Ecto neural progenitor cell (in vitro differentiated cells): Measurements from ENCODE around the gene FBRS.
"Not testable (repeated sequence)": the region's sequence is repeated elsewhere in the genome, so short reads cannot be mapped to it uniquely, and the experiment has no call there.

Source experiments
- DNase-seq: peaks from one replicate; pipeline ENCODE4 v3.0.0-alpha.2; 2018; ENCODE audit warnings: low spot score

The FBRS gene

DNA sequence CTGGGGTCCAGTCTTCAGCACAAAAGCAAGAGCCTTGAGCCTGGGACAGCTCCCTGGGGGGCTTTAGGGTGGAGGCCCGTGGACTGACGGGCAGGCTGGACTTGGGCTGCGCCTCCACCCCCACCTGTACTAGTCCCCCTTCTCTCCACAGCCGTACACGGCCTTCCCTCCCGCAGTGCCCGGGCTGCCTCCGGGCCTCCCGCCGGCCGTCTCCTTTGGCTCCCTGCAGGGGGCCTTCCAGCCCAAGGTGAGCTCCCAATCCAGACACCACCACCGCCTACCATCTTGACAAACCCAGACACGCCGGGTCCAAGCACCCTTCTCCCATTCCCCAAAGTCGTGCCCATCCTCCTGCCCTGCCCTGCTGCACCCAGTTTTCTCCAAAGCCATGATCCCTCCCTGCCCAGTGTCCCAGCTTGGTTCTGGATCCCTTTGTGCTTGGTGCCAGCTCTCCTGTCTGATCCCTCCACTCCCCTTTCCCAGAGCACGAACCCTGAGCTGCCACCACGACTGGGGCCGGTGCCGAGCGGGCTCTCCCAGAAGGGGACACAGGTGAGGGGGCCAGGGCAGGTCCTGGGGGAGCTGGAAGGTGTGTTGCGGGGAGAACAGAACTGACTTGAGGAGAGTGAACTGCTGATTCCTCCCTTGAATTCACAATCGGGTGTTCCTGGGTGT, 7.1 kb downstream of the FBRS start:
- no peak for DNase-seq

DNA sequence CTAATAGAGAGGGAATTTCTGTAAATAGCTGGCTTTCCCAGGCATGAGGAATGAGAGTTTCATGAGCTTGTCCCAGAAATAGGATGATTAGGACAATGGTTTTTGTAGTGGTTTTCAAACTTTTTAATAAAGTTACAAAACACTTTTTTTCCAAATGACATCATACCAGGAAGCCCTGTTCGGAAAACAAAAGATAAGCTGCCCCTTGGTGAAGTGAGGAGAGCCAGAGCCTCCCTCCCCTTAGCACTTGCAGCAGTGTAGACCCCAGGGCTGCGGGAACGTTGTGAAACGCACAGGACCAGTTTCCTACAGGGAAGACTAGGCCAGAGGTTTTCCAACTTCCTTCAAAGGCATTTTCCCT, 7.6 kb downstream of the FBRS start:
- no peak for DNase-seq

DNA sequence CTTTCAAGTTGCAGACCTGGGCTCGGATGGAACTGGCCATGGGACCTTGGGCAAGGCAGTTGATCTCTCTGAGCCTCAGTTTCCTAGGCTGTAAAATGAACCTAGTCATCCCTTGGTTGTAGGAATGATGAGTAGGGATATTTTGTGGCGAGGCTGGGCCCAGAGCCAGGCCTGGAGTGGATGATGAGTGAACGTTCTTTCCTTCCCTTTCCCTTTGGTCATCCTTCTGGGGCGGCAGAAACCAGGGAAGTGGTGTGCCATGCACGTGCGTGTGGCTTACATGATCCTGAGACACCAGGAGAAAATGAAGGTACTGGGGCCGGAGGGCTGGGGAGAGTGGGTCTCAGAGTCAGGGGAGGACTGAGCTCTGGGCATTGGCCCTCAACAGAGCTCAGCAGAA, 8.4 kb downstream of the FBRS start:
- DNase-seq: no peak

DNA sequence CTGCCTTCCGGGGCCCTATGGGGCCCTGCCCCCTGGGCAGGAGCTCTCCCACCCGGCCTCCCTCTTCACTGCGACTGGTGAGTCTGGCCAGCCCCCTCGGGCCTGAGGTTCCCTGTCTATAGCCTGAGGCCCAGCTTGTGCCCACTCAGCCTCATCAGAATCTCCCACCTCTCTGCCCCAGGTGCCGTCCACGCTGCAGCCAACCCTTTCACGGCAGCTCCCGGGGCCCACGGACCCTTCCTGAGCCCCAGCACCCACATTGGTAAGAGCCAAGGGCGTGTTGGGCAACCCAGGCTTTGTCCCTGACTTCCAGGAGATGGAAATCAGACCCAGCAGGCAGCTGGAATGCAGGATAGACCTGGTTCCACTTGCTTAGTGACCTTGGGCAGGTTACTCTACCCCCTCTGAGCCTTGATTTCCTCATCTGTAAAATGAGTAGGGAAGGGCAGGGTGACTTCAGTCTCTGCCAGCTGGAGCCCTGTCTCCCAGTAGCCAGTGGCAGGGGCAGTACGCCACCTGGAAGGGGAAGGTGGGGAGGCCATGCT, 9.2 kb downstream of the FBRS start:
- DNase-seq: no peak

DNA sequence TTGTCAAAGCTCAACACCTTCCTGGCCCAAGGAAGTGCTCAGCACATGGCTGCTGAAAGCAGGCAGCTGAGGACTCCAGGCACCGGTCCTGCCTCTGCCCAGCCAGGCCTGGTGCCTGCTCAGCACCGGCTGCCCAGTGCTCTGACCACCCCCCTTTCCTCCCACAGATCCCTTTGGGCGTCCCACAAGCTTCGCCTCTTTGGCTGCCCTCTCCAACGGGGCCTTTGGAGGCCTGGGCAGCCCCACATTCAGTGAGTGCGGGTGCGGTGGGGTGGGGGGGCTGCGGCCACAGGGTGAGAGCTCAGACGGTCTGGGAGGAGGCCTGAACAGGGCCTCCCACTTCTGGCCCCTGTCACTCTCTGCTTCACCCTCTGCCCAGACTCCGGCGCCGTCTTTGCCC, 10.2 kb downstream of the FBRS start:
- no peak for DNase-seq

DNA sequence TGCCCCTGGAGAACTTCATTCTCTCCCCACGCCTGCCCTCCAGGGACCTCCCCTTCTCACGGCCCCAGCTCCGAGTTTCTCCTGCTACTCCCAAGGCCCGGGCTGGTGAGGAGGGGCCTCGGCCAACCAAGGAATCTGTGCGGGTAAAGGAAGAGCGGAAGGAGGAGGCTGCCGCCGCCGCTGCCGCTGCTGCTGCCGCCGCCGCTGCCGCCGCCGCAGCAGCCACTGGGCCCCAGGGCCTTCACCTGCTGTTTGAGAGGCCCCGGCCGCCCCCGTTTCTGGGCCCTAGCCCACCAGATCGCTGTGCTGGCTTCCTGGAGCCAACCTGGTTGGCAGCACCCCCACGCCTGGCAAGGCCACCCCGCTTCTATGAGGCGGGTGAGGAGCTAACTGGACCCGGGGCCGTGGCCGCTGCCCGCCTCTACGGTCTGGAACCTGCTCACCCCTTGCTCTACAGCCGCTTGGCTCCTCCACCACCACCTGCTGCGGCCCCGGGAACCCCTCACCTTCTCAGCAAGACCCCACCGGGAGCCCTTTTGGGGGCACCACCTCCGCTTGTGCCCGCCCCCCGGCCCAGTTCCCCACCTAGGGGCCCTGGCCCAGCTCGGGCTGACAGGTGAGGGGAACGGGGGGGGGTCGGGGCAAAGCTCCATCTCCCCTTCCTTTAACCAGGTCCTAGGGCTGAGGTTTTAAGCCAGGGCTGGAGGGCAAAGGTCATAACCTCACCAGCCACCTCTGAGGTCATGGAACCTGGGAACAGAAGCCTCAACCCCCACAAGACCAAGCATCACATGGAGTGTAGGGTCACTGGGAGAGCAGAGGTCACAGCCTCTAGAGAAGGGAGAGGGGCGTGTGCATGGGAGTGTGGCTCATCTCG, 11.0 kb downstream of the FBRS start:
- DNase-seq: no peak

DNA sequence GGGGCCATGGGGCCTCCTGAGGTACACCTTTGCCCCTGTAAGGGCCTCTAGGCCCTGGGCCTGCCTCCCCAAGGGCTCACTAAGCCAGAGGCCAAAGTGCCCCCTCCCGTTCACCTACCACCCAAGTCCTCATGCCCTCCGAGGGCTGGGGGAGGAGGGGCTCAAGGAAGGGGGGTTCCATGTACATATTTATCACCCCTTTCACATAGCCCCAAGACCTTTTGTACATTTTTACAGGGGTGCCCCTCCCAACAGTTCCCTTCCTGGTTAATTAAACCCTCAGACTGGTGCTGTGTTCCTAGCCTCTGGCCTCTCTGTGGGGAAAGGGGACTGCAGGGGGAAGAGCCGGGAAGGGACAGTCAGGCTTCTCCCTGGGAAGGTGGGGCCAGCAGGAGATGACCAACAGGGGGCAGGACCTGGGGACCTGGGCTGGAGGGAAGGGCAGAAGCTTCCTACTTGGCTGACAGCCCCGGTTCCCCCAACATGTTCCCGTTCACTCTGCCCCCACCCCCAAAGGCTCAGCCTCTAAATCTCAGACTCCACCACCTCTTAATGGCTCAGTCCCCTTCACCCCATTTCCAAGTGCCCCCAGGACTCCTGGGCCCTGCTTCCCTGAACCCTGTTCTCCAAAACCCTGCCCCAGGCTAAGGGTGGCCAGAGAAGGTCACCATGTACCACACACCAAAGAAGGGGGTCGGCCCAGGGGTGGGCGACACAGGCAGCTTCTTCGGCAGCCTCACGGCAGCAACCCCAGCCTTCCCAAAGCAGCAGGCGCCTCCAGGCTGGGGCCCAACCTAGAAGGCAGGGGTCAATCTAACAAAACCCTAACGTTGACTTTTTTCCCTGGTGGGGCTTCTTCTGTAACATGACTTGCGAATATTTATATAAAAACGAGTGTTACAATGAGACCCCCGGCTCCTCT, 11.9 kb downstream of the FBRS start:
- DNase-seq: no peak

DNA sequence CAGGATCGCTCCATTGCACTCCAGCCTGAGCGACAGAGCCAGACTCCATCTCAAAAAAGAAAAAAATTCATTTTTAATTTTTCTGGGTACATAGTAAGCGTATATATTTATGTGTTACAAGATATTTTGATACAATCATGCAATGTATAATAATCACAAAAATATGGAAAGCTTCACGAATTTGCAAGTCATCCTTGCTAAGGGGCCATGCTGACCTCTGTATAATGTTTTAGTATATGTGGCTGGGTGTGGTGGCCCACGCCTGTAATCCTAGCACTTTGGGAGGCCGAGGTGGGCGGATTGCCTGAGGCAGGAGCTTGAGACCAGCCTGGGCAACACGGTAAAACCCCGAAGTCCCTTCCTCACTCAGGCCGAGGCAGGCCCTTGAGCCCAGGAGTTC, 16.9 kb downstream of the FBRS start:
- no peak for DNase-seq

DNA sequence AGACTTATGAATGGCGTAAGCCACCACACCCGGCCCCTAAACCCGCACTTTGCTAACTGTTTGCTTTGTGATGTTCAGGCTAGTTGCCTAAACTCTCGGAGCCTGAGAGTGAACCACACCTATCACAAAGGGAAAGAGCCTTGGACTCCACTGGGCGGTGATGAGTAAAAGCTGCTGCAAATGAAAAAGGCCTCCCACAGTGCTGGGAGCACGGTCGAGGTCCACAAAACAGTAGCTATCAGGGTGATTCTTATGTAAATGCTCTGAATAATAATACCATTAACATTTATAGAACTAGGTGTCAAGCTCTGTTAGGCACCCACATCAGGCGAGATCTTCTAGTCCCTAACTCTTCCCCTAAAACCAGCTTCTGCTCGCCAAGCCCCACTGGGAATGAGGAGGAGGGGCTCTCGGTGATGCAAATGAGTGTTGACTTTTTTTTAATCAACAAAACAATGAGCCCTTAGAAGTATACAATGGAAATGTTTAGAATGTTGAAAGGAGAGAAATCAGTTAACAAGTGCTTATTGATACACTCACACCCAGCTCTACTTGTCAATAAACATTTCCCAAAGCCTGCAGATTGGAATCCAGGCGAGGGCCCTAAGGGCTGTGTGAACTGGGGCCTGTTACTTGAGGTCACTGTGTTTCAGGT, 19.8 kb downstream of the FBRS start:
- DNase-seq: no peak

DNA sequence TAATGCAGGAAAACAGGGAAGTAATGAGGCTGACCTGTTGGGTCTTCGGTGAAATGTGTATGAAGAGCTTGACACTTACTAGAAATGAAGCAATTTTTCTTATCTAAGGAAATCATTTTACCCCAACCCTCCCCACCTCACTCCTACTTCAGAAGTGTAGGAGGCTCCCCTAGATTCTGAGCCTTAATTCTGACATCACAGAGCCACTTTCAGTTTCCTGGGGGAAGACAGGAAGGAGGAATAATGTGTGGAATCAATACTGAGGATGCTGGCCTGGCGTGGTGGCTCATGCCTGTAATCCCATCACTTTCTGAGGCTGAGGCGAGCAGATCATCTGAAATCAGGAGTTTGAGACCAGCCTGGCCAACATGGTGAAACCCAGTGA, 20.3 kb downstream of the FBRS start:
- DNase-seq: no peak

DNA sequence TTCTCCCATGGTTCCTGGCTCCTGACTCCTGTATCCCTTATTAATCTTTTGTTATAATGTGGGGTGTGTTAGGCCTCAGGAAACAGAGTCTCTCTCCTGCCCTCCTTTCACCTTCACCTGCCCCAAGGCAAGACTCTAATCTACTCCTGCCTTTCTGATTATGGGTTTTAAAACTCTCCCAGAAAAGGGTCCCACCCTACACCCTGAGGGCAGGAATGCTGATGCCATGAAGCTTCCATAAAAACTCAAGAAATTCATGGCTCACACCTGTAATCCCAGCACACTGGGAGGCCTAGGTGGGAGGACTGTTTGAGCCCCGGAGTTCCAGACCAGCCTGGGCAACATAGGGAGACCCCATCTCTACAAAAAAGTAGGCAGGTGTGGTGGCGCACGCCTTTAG, 22.1 kb downstream of the FBRS start:
- DNase-seq: no peak

DNA sequence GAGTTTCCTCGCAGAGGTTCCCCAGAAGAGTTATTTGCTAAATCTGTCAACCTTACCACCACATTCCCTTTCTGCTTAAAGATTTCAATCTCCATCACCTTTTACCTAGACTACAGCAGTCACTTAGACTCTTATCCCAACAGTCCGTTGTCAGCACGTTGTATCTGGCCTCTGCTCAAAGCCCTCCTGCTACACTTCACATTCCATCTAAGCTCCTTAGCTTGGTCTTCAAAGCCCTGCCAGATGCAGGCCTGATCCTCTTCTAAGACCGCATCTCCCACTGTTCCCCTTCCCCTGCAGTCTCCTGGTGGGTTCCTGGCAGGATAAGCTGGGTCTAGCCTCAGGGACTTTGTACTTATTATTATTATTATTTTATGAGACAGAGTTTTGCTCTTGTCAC, 30.5 kb downstream of the FBRS start:
- no peak for DNase-seq

DNA sequence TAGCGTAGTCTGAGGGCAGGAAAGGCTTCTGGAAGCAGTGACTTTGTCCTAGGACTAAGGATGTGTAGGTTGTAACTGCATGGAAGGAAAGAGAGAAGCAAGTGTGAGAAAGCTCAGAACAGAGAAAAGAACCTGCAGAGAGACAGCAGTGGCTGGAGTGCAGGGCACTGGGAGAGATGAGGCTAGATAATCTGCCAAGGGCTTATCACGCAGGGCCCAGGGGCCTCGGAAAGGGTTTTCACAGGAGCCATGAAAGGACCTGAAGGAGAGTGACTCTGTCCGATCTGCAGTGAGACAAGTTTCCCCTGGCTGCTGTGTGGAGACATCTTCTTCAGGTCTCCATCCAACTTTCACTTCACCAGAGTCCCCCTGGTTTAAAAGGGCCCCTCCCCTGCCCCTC, 33.7 kb downstream of the FBRS start:
- DNase-seq: no peak

DNA sequence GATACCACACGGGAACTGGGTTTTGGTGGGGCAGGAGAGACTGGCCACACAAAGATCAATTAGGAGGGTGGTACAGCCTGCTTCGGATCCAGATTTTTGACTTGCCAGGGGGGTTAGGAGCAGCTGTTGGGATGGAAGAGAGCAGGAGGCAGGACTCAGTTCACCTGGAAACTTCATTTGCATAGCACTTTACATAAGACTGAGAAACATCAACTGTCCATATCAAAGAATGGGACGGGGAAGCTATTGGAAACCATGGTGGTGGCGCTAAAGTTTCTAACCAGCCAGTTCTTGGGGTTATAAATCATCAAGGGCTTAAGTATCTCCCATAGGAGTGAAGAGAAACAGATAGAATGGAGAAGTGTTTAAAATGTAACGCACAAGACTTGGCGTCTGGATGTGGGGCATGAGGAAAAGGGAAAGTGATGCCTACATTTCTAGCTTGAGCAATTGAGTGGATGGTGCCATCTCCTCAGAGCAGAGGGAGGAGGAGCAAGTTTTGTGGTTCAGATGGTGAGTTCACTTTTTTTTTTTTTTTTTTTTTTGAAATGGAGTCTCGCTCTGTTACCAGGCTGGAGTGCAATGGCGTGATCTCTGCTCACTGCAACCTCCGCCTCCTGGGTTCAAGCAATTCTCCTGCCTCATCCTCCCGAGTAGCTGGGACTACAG, 34.3 kb downstream of the FBRS start:
- DNase-seq: no peak

DNA sequence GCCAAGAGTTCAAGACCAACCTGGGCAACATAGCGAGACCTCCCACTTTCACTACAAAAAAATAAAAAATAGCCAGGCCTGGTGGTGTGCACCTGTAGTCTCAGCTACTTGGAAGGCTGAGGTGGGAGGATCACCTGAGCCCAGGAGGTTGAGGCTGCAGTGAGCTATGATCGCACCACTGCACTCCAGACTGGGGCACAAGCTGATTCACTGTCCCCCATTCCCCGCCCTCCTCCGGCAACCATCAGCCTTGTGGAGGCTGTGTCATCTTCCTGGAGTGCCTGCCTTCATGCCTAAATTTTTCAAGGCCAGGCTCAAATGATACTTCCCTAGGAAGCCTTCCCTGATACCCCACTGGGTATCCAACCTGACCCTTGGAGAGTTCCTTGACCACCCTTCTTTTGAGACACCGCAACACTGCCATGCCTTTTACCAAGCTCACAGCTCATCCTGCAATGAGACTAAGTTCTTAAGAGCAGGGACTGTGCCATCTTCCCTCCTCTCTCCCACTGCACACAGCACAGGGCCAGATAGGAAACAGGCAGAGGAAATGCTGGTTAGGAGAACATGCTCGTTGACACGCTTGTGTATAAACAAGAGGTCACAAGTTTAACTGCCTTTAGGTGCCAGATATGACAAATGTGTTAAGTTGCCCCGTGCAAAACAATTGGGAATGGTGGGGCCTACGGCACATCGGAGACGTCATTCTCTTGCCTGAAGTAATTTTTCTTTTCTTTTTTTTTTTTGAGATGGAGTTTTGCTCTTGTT, 36.9 kb downstream of the FBRS start:
- DNase-seq: no peak

DNA sequence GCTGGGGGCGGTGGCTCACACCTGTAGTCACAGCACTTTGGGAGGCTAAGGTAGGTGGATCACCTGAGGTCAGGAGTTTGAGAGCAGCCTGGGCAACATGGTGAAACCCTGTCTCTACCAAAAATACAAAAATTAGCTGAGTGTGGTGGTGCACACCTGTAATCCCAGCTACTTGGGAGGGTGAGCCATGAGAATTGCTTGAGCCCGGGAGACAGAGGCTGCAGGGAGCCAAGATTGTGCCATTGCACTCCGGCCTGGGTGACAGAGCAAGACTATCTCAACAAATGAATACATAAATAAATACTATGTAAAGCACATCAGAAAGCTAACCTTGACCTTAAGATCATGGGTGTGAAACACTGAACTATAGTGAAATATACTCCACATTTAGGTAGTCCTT, 38.4 kb downstream of the FBRS start:
- DNase-seq: not testable (repeated sequence)

DNA sequence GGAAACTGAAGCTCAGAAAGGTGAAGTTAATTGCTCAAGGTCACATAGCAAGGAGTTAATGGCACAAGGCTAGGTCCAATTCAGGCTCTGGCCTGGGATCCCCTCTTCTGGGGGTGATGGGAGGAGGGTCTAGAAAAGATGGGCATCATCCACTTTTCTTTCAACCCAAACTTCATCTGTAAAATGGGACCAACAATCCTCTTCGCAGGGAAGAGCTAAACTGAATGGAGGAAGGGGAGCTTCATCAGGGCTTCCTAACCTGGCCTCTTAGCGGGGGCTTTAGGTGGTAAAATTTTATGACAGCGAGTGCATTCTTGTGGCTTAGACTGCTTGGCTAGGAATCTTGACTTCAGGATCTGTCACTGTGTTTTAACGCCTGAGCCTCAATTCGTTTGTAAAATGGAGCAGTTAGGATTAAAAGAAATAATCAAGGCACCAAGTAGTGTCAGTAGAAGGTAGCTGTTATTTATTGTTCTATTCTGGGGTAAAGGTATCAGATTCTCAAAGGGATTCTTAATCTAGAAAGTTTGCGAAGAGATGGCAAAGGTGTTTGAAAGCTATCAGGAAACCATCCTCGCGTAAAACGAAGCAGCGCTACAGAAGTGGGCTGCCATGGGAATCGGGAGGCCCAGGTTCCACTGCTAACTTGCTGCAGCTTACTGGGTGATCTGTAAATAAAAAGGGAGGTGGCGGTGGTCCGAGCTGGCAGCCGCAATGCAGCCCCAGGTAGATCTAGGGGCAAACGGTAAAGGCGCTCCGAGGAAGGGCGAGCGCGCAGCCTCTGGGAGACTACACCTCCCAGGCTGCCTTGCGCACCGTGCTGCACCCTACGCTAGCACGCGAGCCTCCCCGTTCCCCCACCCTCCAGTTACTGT, 39.3 kb downstream of the FBRS start:
- no peak for DNase-seq

DNA sequence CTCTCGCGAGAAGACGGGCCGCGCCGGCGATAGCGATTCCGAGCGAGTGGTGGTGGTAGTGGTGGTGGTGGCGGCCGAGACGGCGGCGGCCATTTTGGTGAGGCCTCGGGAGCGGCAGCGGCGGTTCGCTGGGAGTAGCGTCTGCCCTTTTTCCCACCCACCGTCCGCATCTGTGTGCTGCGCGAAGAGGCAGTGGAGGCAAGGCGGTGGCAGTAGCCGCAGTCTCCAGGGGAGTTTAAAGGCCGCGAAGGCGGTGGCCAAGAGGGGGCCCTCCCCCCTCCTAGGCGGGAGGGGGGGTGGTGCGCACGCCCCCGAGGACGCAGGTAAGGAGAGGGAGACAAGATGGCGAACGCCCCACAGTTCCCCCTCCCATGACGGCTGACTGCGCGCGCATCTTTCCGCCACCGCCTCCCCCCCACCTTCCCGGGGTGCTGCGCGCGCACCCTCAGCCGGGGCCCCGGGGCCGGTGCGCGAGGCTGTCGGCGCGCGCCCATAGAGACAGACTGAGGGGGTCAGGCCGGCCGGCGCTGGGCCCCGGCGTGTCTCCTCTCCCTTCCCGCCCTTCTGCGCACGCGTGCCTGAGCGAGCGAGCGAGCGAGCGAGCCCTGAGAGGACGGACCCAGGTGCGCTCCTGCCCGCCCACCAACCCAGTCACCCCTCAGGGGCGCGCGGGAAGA, 40.0 kb downstream of the FBRS start:
- peak; percentile 99 for DNase-seq
